SK-N-DZ (cell line): ENCODE data around the gene C6orf132. TPM values are rescaled to one million over a fixed set of nuclear protein-coding genes. Genes with fewer than 3 reads are reported as not detected.
"Not testable (repeated sequence)": the region's sequence is repeated elsewhere in the genome, so short reads cannot be mapped to it uniquely, and the experiment has no call there.

ENCODE experiments used
- DNase-seq: peaks from one replicate; pipeline ENCODE4 v3.0.0-alpha.2; 2015; ENCODE audit warnings: low spot score
- polyA plus RNA-seq, 2 experiments: library from polyadenylated mRNA; depleted of rRNA; stranded (reverse); fragments of >200 nt; gene quantifications; 2 replicates each; pipeline ENCODE4 v1.2.3, GENCODE V29; 2014

Gene C6orf132
- polyA plus RNA-seq (2014; cell fraction: cytosol; rRNA removed), result 0.71 and 1.4 TPM in 2 replicates
- polyA plus RNA-seq (2014; cell fraction: nucleus; rRNA removed), result 0.06 and 0.12 TPM in 2 replicates

- no peak for DNase-seq
Measured at GRCh38 chr6:42142118-42142835, at the start of gene C6orf132. Gene C6orf132, minus strand, starts transcription at chr6:42142620. Its CDS starts 176 bp downstream, at chr6:42142444.

GRCh38 chr6:42190554-42191183 is 48.2 kb upstream of the C6orf132 start:
- DNase-seq, result peak; percentile 74

- DNase-seq, result no peak
Measured at GRCh38 chr6:42188406-42188805, 46.0 kb upstream of the C6orf132 start.

GRCh38 chr6:42185597-42185996 is 43.2 kb upstream of the C6orf132 start:
- DNase-seq, result no peak

GRCh38 chr6:42184475-42184874 is 42.1 kb upstream of the C6orf132 start:
- no peak for DNase-seq

- no peak for DNase-seq
Measured at GRCh38 chr6:42182101-42182500, 39.7 kb upstream of the C6orf132 start.

GRCh38 chr6:42179945-42180313 is 37.5 kb upstream of the C6orf132 start:
- no peak for DNase-seq

GRCh38 chr6:42179261-42179944 is 37.0 kb upstream of the C6orf132 start:
- peak; percentile 62 for DNase-seq

GRCh38 chr6:42177514-42178364 is 35.3 kb upstream of the C6orf132 start:
- DNase-seq, result peak; percentile 71

GRCh38 chr6:42176981-42177380 is 34.6 kb upstream of the C6orf132 start:
- no peak for DNase-seq

- no peak for DNase-seq
Measured at GRCh38 chr6:42175860-42176259, 33.4 kb upstream of the C6orf132 start.

GRCh38 chr6:42173101-42173500 is 30.7 kb upstream of the C6orf132 start, which contains the start of gene GUCA1A:
Gene GUCA1A, plus strand, starts transcription at chr6:42173364. Its CDS starts 250 bp downstream, at chr6:42173614.
- DNase-seq, result no peak

GRCh38 chr6:42171813-42172581 is 29.6 kb upstream of the C6orf132 start:
- DNase-seq, result no peak

- not testable (repeated sequence) for DNase-seq
Measured at GRCh38 chr6:42169780-42170179, 27.4 kb upstream of the C6orf132 start.

- no peak for DNase-seq
Measured at GRCh38 chr6:42168650-42169049, 26.2 kb upstream of the C6orf132 start.

GRCh38 chr6:42166444-42167141 is 24.2 kb upstream of the C6orf132 start:
- DNase-seq, result peak; percentile 87

- DNase-seq, result no peak
Measured at GRCh38 chr6:42165016-42165415, 22.6 kb upstream of the C6orf132 start.

- no peak for DNase-seq
Measured at GRCh38 chr6:42163981-42164380, 21.6 kb upstream of the C6orf132 start.

- no peak for DNase-seq
Measured at GRCh38 chr6:42162812-42163211, 20.4 kb upstream of the C6orf132 start.

GRCh38 chr6:42162384-42162783 is 20.0 kb upstream of the C6orf132 start:
- DNase-seq, result no peak
